ENCODE data around the gene TSEN34. TPM values are rescaled to one million over a fixed set of nuclear protein-coding genes. Genes with fewer than 3 reads are reported as not detected.
A peak's percentile ranks its signal among the peaks of the same experiment; 100 is the strongest.
"Not testable (repeated sequence)": the region's sequence is repeated elsewhere in the genome, so short reads cannot be mapped to it uniquely, and the experiment has no call there.

TSEN34 gene
- polyA plus RNA-seq, 1 donor = 39.8 TPM

DNA sequence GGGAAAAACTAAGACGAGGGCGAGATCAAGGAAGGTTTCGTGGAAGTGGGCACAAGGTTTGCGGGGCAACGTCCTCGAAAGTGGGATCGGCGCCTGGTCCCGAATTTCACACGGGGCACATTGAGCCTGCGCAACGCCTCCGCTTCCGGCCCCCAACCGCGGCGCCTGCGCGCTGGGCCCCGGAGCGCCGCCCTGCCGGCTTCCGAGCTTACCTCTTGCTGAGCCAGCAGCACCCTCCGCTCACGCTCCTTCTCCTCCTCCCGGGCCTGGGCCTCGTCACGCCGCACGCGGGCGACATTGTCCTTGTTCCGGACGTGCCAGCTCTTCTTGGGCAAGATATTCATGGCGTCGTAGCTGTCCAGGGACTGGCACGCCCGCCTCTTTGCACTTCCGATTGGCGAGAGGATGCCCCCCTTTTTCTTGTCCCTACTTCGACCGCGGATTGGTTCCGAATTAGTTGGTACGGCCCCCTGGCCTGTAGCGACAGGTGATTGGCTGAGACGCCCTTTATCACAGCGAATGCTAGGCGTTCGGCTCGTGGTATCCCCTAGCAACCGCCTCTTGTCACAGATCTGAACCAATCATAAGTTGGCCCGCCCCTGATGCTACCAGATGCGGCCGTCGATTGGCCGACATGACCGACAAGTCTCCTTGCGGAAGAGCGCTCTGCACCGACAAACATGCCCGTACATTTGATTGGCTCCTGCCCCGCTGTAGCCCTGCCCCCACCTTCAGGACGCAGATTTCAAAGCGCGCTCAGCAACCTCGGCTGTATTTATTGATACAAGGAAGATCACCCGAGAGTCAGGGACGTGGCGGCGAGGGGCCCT lies 31.5 kb upstream of the TSEN34 start, which contains the start of gene LENG1:
TSS of gene LENG1 (minus strand) at position 370 of the 830 bp plus-strand sequence. CDS start at position 344, 26 bp downstream.
- DNase-seq = peak; percentile 100

DNA sequence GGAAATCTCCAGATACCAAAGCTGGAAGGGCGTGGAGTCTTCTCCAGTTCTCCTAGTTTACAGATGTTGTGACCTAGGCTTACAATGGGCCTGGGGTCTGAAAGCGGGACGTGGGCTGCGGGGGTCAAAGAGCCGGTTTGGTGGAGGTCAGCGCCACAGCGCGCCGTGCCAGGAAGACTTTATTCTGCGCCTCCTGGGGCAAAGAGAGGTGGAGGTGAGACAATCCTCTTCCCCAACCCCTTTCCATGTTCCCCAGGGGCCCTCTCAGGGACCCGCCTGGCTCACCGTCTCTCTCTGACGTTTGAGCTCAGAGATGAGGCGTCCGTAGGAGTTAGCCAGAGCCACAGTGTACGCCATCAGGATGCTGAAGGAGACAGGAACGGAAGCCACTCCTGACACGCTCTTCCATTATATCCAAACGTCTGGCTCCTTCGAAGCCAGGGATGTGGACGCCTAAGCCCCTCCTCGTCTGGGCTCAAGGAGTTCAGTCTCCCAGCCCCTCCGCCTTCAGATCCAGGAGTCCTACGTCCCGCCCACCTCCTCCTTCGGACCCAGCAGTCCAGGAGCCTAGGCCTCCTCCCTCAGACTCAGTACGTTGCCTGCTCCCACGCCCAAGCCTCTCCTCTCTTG lies 30.8 kb upstream of the TSEN34 start:
- no peak for DNase-seq

DNA sequence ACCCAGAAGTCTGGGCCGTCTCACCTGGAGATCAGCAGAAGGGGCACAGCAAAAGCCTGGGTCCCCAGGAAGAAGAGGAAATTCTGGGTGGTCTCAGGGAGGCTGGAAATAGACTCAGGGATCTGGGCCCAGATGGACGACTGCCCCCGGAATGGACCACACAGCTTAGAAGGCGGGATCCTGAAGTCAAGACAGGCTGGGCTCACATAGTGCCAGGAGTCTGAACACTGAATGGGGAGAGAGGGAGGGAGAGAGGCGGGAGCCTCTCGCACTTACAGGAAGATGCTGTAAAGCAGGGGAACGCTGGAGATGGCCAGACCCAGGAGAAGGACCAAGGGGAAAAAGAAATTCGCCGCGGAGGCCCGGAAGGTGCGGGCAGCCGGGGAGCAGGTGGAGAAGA lies 30.3 kb upstream of the TSEN34 start:
- no peak for DNase-seq

DNA sequence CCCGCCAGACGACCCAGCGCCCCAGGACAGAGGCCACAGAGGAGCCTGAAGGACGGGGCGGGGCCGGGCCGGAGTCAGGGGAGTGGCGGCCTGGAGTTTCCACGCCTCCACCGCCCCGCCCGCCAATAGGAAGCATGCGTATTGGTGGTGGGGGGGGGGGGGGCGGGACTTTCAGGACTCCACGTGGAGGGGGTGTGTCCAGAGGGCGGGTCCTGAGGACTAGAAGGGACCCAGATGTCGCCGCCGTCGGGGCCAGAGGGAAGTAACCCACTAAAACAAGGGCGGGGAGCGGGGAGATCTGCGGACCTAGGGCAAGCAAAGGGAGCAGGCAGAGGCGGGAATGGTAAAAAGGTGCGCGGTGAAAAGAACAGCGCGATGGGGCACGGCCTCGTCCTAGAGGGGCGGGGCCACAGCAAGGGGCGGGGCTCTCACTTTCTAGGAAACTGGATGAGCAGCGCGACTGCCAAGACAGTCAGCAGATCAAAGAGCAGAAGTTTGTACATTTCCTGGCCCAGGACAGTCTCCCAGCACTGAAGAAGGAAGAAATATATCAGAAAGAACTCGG lies 28.8 kb upstream of the TSEN34 start:
- no peak for DNase-seq

DNA sequence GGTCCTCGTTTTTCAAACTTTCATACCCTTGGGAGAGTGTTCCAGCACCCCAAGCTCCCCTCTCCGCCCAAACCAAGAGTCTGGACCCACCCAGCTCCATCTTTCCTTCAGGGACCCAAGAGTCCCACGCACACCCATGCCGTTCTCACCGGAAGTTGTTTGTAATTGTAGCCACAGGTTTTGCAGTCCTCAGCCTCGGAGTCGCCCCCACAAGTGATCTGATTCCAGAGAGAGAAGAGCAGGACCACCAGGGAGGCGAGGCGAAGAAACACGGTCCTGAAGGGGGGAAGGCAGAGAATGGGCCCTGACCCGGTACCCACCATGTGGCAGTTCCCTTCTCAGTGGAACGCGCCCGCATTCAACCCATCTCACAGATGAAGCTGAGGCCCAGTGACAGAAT lies 28.2 kb upstream of the TSEN34 start:
- no peak for DNase-seq

DNA sequence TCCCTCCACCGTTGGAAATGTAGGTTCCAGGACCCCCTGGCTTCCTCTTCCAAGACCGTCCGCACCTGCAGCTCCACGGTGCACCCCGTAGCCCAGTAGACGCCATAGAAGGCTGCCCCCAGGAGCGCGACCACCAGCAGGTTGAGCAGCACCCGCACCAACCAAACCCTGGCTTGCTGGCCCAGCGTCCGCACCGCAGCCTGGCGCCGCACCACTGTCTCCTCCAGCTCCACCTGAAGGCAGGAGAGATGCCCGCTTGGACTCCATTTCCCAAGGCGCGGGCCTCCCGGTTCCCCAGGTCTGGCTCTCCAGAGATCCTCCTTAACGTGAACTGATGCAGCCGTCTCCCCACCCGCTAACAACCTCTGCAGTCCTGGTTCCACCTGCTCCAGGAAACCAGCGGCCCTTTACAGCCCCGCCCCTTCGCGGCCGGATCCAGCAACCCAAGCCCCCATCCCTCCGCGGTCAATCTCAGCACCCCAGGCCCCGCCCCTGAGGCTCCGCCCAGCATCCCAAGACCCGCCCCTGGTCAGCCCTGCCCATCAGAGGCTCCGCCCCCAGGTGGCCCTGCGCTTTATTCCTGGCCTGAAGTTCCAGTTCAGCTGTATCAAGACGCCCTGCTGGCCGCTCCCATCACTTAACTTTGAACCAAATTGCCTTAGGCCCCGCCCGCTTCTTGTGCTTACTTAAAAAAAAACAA lies 26.6 kb upstream of the TSEN34 start:
- DNase-seq = no peak

DNA sequence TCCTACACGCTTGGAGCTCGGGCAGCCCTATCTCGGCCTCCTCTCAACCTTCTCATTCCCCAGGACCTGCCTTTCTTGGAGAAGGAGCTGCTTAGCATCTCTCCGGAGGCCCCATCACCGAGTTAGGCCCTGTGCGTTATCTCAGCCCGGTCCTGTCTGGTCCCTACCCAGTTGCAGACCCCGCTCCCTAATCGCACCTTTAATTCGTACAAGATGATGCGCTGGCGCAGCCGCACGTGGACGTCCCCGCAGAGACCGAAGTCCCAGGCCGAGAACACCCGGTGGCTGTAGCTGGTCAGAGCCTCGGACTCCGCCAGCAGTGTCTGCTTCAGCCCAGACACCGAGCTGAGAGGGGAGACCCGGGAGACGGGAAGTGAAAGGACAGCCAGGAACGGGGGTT lies 25.9 kb upstream of the TSEN34 start:
- no peak for DNase-seq

DNA sequence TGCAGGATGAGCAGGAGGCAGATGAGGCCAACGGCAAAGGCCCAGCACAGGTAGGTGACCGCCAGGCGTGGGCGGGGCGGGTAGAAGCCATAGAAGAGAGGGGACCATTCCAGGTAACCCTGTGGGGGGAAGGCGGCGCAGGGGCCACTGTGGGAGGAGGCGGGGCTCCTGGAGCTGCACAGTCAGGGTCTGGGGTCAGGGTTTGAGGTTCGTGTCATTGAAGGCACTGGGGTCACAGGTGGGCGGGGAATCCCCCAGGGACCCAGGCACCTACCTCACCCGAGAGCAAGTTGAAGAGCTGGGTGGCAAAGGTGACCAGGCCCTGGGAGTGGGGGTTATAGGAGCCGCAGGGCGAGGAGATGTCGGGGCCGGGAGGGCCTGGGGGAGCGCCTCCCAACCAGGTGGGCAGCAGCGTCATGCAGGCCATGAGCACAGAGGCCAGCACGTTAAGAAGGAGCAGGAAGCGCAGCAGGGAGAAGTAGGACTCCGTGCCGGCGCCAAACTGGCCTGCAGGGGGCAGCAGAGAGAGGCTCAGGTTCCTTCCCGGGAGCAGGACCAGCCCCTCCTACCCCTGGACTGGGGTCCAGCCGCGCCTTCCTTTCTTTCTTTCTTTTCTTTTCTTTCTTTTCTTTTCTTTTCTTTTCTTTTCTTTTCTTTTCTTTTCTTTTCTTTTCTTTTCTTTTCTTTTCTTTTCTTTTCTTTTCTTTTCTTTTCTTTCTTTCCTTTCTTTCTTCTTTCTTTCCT lies 22.8 kb upstream of the TSEN34 start:
- peak; percentile 86 for DNase-seq

DNA sequence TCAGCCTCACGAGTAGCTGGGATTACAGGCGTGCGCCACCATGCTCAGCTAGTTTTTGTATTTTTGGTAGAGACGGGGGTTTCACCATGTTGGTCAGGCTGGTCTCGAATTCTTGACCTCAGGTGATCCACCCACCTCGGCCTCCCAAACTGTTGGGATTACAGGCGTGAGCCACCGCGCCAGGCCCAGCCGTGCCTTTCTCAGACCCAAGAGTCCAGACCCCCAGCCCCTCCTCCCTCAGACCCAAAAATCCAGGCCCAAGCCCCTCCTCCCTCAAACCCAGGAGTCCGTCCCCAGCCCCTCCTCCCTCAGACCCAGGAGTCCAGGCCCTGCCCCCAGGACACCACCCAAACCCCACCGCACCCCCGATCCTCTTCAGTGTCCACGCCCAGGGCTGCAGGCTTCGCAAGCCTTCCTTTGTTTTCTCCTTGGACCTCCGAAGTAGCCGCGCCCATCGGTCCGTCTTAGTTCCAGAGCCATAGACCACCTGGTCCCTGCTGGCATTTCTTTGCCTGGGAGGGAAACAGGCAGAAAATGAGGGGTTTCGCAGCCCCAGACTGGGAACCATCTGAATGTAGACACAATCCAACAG lies 21.9 kb upstream of the TSEN34 start:
- DNase-seq = no peak

DNA sequence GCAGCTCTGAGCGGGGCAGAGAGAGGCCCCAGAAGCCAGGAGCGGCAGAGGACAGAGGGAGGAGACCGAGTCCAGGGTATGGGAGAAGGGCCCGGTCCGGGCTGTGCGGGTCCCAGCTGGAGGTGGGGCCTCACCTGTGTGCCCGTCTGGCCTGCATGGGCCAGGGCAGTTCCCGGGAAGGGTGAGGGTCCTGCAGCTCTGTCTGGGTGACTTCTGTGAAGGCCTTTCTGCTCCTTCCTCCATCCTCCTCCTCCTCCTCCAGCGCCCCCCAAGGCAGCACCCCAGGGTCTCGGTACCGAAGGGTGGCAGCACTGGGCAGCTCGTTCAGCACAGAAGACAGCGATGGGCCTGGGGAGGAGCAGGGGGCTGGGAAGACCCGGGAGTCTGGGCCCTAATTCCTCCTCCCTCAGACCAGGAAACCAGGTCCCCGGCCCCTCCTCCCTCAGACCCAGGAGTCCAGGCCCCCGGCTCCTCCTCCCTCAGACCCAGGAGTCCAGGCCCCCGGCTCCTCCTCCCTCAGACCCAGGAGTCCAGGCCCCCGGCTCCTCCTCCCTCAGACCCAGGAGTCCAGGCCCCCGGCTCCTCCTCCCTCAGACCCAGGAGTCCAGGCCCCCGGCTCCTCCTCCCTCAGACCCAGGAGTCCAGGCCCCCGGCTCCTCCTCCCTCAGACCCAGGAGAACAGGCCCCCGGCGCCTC lies 19.2 kb upstream of the TSEN34 start:
- DNase-seq = not testable (repeated sequence)

DNA sequence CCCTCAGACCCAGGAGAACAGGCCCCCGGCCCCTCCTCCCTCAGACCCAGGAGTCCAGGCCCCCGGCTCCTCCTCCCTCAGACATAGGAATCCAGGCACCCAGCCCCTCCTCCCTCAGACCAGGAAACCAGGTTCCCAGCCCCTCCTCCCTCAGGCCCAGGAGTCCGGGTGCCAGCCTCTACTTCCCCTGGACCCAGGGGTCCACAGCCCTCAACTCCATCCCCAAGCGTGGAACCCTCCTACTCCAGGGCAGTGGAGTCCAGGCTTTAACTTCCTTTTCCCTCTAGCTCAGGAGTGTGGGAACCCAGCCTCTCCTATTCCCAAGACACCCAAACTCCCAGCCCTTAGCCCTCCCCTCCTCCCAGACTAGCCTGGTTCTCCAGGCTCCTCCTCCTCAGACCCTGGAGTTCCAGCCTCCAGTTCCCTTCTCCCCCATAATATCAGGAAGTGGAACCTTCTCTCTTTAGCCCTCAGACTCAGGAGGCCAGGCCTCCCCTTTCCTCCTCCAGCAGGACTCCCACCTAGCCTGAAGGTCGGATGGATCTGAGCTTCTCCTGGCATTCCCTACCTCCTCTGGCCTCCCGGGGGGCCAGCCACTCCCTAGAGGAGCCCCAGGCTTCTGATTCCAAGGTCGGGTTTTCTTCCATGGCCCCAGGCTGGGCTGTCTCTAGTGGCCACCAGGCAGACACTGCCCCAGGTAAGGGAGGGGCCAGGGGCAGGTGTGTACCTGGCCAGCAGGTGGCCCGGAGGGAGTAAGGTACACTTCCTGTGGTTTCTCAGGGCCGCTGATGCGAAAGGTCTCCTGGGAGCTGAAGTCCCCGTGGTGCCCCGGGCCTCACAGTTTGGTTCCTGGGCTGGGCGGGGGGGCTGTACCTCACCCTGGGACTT lies 18.4 kb upstream of the TSEN34 start, which contains the start of gene TMC4:
TSS of gene TMC4 (minus strand) at position 690 of the 888 bp plus-strand sequence. CDS start at position 647, 43 bp downstream.
- peak; percentile 26 for DNase-seq

DNA sequence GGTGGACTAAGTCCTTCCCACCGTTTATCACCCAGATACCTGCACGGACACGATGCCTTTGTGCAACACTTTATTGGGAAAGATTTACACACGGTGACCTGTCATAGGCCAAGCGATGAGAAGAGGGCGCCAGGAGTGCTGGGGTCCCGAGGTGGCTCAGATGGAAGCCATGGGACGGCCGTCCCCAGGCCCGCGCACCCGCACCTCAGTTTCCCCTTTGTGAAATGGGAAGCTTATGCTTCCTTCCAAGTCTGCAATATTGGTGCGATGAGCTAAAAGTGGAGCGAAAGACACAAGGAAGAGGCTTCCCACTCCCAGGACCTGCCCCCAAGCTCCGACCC lies 17.8 kb upstream of the TSEN34 start:
- no peak for DNase-seq

DNA sequence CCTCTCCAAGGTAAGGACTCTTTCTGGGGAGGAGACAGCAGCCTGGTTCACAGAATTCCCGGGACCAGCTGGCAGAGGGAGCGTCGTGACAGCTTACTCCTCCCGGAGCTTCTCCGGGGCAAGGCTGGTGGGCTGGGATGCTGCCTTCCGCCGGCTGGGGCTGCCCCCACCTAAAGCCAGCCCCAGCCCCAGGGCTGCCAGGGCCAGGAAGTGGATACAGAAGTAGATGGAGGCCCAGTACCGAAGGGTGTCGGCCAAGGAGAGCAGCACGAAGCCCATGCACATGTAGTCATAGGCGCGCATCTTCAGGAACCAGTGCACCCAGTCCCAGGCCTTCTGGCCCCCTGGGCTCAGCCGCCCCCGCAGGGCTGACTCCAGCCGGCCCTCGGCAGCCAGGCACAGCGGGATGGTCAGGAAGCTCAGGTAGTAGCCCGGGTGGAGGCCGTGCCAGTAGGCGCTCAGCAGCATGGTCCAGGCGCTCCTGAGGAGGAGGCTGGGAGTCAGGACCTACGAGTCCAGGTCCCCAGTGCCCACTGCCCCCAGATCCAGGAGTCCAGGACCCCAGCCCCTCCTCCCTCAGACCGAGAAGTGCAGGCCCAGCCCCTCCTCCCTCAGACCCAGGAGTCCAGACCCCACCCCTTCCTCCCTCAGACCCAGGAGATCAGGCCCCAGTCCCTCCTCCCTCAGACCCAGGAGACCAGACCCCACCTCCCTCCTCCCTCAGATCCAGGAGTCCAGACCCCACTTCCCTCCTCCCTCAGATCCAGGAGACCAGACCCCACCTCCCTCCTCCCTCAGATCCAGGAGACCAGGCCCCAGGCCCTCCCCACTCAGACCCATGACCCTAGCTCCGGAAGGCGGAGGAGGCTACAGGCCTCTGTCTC lies 16.9 kb upstream of the TSEN34 start:
- DNase-seq = no peak

DNA sequence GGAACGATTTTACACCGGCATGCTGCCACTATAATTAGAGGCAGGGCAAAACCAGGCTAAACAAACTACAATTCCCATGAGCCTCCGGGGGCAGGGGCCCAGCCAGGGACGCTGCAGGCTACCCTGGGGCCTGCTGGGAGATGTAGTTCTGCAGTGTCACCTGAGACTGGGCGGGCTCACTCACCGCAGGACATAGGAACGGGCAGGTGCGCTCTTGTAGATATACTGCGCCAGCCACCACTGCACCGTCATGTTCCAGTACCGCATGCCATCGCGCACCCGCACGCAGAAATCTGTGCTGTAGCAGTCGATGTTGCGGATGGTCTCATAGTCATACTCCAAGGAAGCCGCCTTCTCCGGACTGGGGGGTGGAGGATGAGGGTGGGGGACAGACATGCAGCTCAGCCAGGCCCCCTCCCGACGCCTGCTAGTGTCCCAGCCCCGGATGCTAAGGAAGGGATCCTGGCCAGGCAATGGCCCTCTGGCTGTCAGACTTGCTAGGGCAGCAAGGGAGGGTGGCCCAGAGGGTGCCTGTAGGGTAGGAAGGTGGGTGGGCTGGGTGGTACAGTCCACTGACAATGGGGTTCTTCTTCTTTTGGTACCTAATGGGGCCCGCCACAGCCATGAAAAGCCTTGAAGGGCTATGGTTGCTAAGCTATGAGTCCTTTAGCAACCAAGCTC lies 12.4 kb upstream of the TSEN34 start:
- DNase-seq = no peak

DNA sequence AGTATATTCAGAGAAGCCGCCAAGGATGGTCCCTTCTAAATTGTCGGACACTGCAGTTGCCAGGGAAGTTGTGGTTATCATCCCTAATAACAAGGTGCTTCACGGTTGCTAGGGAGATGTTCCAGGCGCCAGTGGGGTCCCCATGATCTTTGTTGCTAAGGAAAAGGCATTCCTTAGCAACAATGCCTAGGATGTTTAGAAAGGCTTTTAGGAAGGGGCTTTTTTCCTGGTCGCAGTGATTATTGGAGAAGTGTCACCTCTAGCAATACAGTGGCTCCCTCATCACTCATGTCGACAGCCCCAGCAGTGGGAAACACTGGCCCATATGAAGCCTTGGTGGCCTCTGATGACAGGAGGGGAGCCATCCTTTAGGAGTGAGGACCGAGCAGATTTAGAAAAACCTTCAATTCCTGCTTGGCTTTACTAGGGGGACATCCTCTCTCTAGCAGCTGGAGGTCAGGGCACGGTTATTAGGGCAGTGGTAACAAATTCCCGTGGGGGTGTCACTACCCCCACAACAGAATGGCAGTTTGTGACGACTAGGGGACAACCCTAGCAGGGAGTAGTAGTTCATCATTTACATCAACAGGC lies 11.8 kb upstream of the TSEN34 start:
- DNase-seq = no peak

DNA sequence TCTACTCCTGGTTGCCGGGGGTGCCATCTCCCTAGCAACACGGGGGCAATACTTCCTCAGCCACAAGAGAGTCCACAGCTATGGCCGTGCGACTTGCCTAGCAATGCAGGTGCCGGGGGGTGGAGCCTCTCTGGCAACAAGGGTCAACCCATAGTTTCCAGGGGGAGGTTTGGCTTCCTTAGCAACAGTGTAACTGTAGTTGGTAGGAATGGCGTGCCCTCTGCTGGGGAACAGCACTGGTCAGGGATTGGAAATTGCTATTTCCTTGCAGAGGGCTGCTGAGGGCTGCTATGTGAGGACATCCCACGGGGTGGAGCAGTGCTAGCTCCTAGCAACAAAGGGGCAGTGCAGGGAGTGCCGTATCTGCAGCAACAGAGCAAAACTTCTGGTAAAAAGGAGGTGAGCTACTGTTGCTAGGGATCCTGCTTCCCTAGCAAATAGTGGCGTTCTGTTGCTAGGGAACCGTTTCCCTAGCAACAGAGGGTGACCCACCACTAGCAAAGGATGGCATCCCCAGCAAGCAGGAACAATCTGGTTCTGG lies 11.1 kb upstream of the TSEN34 start:
- peak; percentile 81 for DNase-seq

DNA sequence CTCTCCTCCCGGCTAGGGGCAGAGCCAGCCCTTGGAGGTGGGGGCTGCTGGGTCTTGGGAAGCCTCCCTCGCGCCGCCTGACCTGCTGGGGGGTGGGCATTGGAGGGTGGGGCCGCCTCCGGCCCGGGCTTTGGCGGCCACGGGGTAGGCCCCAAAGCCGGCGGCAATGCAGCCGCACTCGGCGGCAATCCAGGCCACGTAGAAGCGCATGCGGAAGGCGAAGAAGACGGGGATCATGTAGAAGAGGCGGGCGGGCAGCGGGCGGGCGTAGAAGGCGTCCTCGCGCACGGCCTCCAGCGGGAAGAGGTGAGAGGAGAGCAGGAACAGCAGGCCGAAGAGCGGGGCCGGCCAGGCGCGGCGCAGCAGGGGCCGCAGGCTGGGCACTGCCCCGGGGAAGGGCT lies 10.4 kb upstream of the TSEN34 start:
- no peak for DNase-seq

Data from left kidney (tissue), 2 donors.